NCI-H2196 treated with DMSO at 0.1 percent for 48 hours (cell line): ENCODE data around the gene CD3G.
"Not testable (repeated sequence)": the region's sequence is repeated elsewhere in the genome, so short reads cannot be mapped to it uniquely, and the experiment has no call there.

Experiments
- DNase-seq: peaks from one replicate; lab custom pipeline; 2025; ENCODE audit not compliant: unreplicated experiment; lab: John Stamatoyannopoulos, UW

Gene CD3G

GRCh38 chr11:118375978-118376377 is 31.8 kb downstream of the CD3G start:
- no peak for DNase-seq

- DNase-seq: no peak
These were observed 35.4 kb downstream of the CD3G start for GRCh38 chr11:118379497-118379896.

- DNase-seq: no peak
These were observed 36.4 kb downstream of the CD3G start for GRCh38 chr11:118380571-118380970.

GRCh38 chr11:118382954-118383353 is 38.8 kb downstream of the CD3G start:
- no peak for DNase-seq

GRCh38 chr11:118383657-118384056 is 39.5 kb downstream of the CD3G start:
- DNase-seq: no peak

- no peak for DNase-seq
These were observed 52.0 kb downstream of the CD3G start for GRCh38 chr11:118396097-118396501.

GRCh38 chr11:118397448-118397847 is 53.3 kb downstream of the CD3G start:
- DNase-seq: no peak

- DNase-seq: no peak
These were observed 54.8 kb downstream of the CD3G start for GRCh38 chr11:118398791-118399559.

- peak; percentile 93 for DNase-seq
These were observed 57.2 kb downstream of the CD3G start, which contains the start of gene ATP5MG for GRCh38 chr11:118401151-118401879. Gene ATP5MG, plus strand, starts transcription at chr11:118401606. Its CDS starts 60 bp downstream, at chr11:118401666.

GRCh38 chr11:118401880-118402590 is 57.9 kb downstream of the CD3G start:
- no peak for DNase-seq

- DNase-seq: not testable (repeated sequence)
These were observed 58.5 kb downstream of the CD3G start for GRCh38 chr11:118402594-118402993.
